H1 (cell line): ENCODE data around the gene PPFIA4. TPM values are rescaled to one million over a fixed set of nuclear protein-coding genes. Genes with fewer than 3 reads are reported as not detected.

Source experiments
- GTF2F1 ChIP-seq: IDR thresholded peaks from 2 replicates; pipeline ENCODE4 v1.6.1; 2012; ENCODE audit warnings: low read depth, low read length, improper control_type of control experiment, borderline replicate concordance
- RAD21 ChIP-seq, 2 experiments: IDR thresholded peaks in 1 of 2; conservative IDR thresholded peaks in 1 of 2; 2 replicates each; pipeline ENCODE4 v1.6.1; 2011; ENCODE audit warnings: low read depth in 2 of 2, low read length in 2 of 2, improper control_type of control experiment in 1 of 2, inconsistent platforms in 1 of 2, mild to moderate bottlenecking in 1 of 2, moderate library complexity in 1 of 2
- SUZ12 ChIP-seq: fragments of 200-600 bp; sonication (generic); IDR thresholded peaks from 2 replicates; pipeline ENCODE4 v1.6.1; 2012; ENCODE audit warnings: mild to moderate bottlenecking, inconsistent platforms, low read length, moderate library complexity, mixed read lengths
- ZNF274 ChIP-seq: IDR thresholded peaks from 2 replicates; pipeline ENCODE4 v1.7.0; 2012; ENCODE audit warnings: low read length, borderline replicate concordance; ENCODE audit errors: extremely low read depth
- polyA plus RNA-seq, 7 experiments: library from polyadenylated mRNA; depleted of rRNA in 3 of 7; stranded (reverse) in 5 of 7; unstranded in 2 of 7; fragments of >200 nt in 5 of 7; fragments of 200-250 nt in 2 of 7; gene quantifications; 1 replicate in 5 of 7; 2 replicates in 1 of 7; 4 replicates in 1 of 7; pipeline versions ENCODE4 v1.2.1 to v1.2.3, GENCODE V29; 2011 to 2013; ENCODE audit warnings: missing spikeins in 2 of 7, mixed read lengths in 2 of 7
- total RNA-seq: library from RNA; stranded (reverse); fragmentation: NEBNext Ultra II Directional; extraction: Animal tissue kit (Norgen Biotek cat#: 25700); gene quantifications from 2 replicates; pipeline ENCODE4 v1.2.1, GENCODE V29; 2021

Gene PPFIA4
- total and polyA plus RNA-seq, 2 of the 8 experiments (the other 6 are each of a cell fraction or from before 2014, with no cell fraction given) = 9.0 to 9.9 TPM

GRCh38 chr1:203075236-203076030 is 49.1 kb downstream of the PPFIA4 start (continued):
- TF ChIP-seq GTF2F1 (no peak), ZNF274 (no peak), RAD21 (IDR thresholded peaks at IDR 0.05 in 1 of 2, conservative IDR thresholded peaks at IDR 0.05 in 1 of 2; ENCODE audit: low read depth in 2 of 2, low read length in 2 of 2) (no peak), SUZ12 (peak; percentile 59; the same call in 1 of the 2 replicates)
